GM23248 (cell line): ENCODE data around the gene PTPRU.

Experiments
- EZH2 ChIP-seq: fragments of 200-600 bp; sonication (generic); IDR thresholded peaks from 2 replicates; pipeline ENCODE4 v1.6.1; 2018; ENCODE audit warnings: antibody characterized with exemption, mild to moderate bottlenecking; ENCODE audit not compliant: insufficient read depth, poor library complexity, severe bottlenecking
- EZH2phosphoT487 ChIP-seq: fragments of 200-600 bp; sonication (generic); IDR thresholded peaks from 2 replicates; pipeline ENCODE4 v1.6.1; 2018; ENCODE audit warnings: antibody characterized with exemption, moderate library complexity, mild to moderate bottlenecking, low read depth; ENCODE audit not compliant: insufficient read depth

GRCh38 chr1:29282135-29282923 is 46.0 kb downstream of the PTPRU start:
- no peak for TF ChIP-seq EZH2
- no peak for TF ChIP-seq EZH2phosphoT487
